CD14-positive monocyte (primary cell): ENCODE measurements around the gene ITPR3. TPM values are rescaled to one million over a fixed set of nuclear protein-coding genes. Genes with fewer than 3 reads are reported as not detected.

Experiments used
- DNase-seq, 3 donors: peaks; one replicate each; pipeline ENCODE4 v3.0.0-alpha.2; 2011 to 2022
- H2AFZ ChIP-seq: 2 replicates; pipeline ENCODE4 v1.6.0; 2012; ENCODE audit warnings: mild to moderate bottlenecking, low read depth, low read length, inconsistent platforms; ENCODE audit not compliant: insufficient read depth, poor library complexity, severe bottlenecking
- H3K27ac ChIP-seq, 2 donors: 1 replicate in 1 of 2; 2 replicates in 1 of 2; pipeline ENCODE4 v1.5.1; 2012 to 2013; ENCODE audit warnings: low read length in 2 of 2, control low read depth in 1 of 2, inconsistent platforms in 1 of 2, low read depth in 1 of 2, mild to moderate bottlenecking in 1 of 2
- H3K27me3 ChIP-seq, 2 donors: one replicate each; pipeline versions ENCODE4 v1.6.0 to v1.6.1; 2011 to 2013; ENCODE audit warnings: low read length in 2 of 2; ENCODE audit not compliant: control insufficient read depth in 2 of 2, insufficient read depth in 2 of 2
- H3K36me3 ChIP-seq, 2 donors: replicated peaks in 1 of 2; 1 replicate in 1 of 2; 2 replicates in 1 of 2; pipeline versions ENCODE4 v1.5.1 to v1.6.1; 2012 to 2013; ENCODE audit warnings: low read length in 2 of 2, control low read depth in 1 of 2, inconsistent platforms in 1 of 2, mild to moderate bottlenecking in 1 of 2; ENCODE audit not compliant: insufficient read depth in 2 of 2, control insufficient read depth in 1 of 2
- H3K4me1 ChIP-seq, 2 donors: 1 replicate in 1 of 2; 2 replicates in 1 of 2; pipeline versions ENCODE4 v1.5.1 to v1.6.1; 2012 to 2013; ENCODE audit warnings: low read length in 2 of 2, control low read depth in 1 of 2, inconsistent platforms in 1 of 2, mild to moderate bottlenecking in 1 of 2, moderate library complexity in 1 of 2; ENCODE audit not compliant: insufficient read depth in 2 of 2, control insufficient read depth in 1 of 2
- H3K4me2 ChIP-seq: replicated peaks from 2 replicates; pipeline ENCODE3; 2012; ENCODE audit warnings: low read length, moderate library complexity, mild to moderate bottlenecking; ENCODE audit not compliant: poor library complexity, severe bottlenecking; ENCODE audit errors: extremely low read depth
- H3K4me3 ChIP-seq, 3 experiments: fragments of 200-600 bp in 1 of 3; sonication (generic) in 1 of 3; replicated peaks in 1 of 3; 1 replicate in 2 of 3; 2 replicates in 1 of 3; pipeline ENCODE4 v1.5.1; 2011 to 2013; ENCODE audit warnings: low read length in 3 of 3, mild to moderate bottlenecking in 3 of 3, control low read depth in 2 of 3, low read depth in 2 of 3, inconsistent platforms in 1 of 3, moderate library complexity in 1 of 3
- H3K79me2 ChIP-seq: 2 replicates; pipeline ENCODE4 v1.6.0; 2012; ENCODE audit warnings: mild to moderate bottlenecking, control low read depth, inconsistent platforms, low read length, moderate library complexity; ENCODE audit not compliant: insufficient read depth
- H3K9ac ChIP-seq: 2 replicates; pipeline ENCODE4 v1.6.0; 2017; ENCODE audit warnings: low read length, mild to moderate bottlenecking; ENCODE audit not compliant: insufficient read depth, poor library complexity, severe bottlenecking
- H3K9me3 ChIP-seq, 2 donors: replicated peaks in 1 of 2; 1 replicate in 1 of 2; 2 replicates in 1 of 2; pipeline versions ENCODE4 v1.5.1 to v1.6.1; 2012 to 2013; ENCODE audit warnings: low read length in 2 of 2, control low read depth in 1 of 2; ENCODE audit not compliant: control insufficient read depth in 1 of 2, insufficient read depth in 1 of 2
- H4K20me1 ChIP-seq: 2 replicates; pipeline ENCODE4 v1.6.0; 2012; ENCODE audit warnings: mild to moderate bottlenecking, low read length, control low read depth, moderate library complexity; ENCODE audit not compliant: insufficient read depth
- H3K27ac Mint-ChIP-seq, 7 donors: one replicate each; pipeline ENCODE4 v1.8.0; 2020; ENCODE audit warnings: mild to moderate bottlenecking in 7 of 7, mixed read lengths in 7 of 7, moderate library complexity in 6 of 7, inconsistent platforms in 2 of 7
- H3K27me3 Mint-ChIP-seq, 3 donors: one replicate each; pipeline ENCODE4 v1.8.0; 2021 to 2022; ENCODE audit warnings: low read depth in 3 of 3, mild to moderate bottlenecking in 3 of 3, mixed read lengths in 3 of 3, moderate library complexity in 3 of 3, inconsistent platforms in 1 of 3
- H3K36me3 Mint-ChIP-seq, 2 donors: one replicate each; pipeline ENCODE4 v1.8.0; 2020; ENCODE audit warnings: mixed read lengths in 2 of 2, inconsistent platforms in 1 of 2, mild to moderate bottlenecking in 1 of 2
- H3K4me1 Mint-ChIP-seq: one replicate; pipeline ENCODE4 v1.8.0; 2020; ENCODE audit warnings: mild to moderate bottlenecking, mixed read lengths
- H3K4me3 Mint-ChIP-seq, 2 donors: one replicate each; pipeline ENCODE4 v1.8.0; 2020; ENCODE audit warnings: mild to moderate bottlenecking in 2 of 2, mixed read lengths in 2 of 2, moderate library complexity in 1 of 2
- H3K9me3 Mint-ChIP-seq, 7 donors: one replicate each; pipeline ENCODE4 v1.8.0; 2020 to 2022; ENCODE audit warnings: mixed read lengths in 7 of 7, mild to moderate bottlenecking in 6 of 7, moderate library complexity in 6 of 7, inconsistent platforms in 2 of 7
- CTCF ChIP-seq: fragments of 200-600 bp; IDR thresholded peaks from one replicate; pipeline ENCODE4 v1.8.0; 2022; ENCODE audit warnings: antibody characterized with exemption, mild to moderate bottlenecking
- WGBS: methylation state at CpG from one replicate; pipeline ENCODE4 v1.1.5; 2013; ENCODE audit warnings: missing lambda C conversion rate; ENCODE audit not compliant: insufficient coverage; 5-methylcytosine and 5-hydroxymethylcytosine counted together
- intact Hi-C, 2 donors: fragments of 100-400 bp; cut with micrococcal nuclease; formaldehyde crosslinking; loops; one replicate each; pipeline versions ENCODE4 v1.15.0 to v1.15.1; 2023
- polyA plus RNA-seq, 3 donors: library from polyadenylated mRNA; depleted of rRNA in 1 of 3; unstranded in 2 of 3; stranded (reverse) in 1 of 3; fragments of 300-500 nt in 2 of 3; fragments of >200 nt in 1 of 3; fragmentation: Illumina TruSeq in 2 of 3; gene quantifications; 1 replicate in 2 of 3; 2 replicates in 1 of 3; pipeline ENCODE4 v1.2.3, GENCODE V29; 2012 to 2021

ITPR3 gene
- polyA plus RNA-seq, 3 donors: 1.8 TPM; not detected in 2

DNA sequence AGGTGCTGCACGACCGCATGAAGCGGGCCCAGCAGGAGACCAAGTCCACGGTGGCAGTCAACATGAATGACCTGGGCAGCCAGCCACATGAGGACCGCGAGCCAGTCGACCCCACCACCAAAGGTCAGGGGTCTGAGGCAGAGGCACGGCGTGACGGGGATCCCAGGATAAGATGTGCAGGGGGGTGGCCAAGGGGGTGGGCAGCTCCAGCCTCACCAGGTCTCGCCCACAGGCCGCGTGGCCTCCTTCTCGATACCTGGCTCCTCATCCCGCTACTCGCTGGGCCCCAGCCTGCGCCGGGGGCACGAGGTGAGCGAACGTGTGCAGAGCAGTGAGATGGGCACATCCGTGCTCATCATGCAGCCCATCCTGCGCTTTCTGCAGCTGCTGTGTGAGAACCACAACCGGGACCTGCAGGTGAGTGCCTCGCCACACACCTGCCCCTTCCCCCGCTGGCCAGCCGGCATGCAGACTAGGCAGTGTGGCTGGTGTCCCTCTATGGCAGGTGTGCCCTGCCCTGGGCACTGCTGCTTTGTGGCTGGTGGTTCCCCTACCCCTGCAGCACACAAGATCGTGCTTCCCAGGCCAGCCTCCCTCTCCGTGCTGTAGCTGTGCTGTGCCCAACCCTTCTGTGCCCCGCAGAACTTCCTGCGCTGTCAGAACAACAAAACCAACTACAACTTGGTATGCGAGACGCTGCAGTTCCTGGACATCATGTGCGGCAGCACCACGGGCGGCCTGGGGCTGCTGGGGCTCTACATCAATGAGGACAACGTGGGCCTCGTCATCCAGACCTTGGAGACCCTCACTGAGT is 64.5 kb downstream of the ITPR3 start:
- no peak overlapping the region for H3K27ac ChIP-seq
- intact Hi-C loops: no loop called here
- no peaks in the 10 kb centered on the region for H3K36me3 ChIP-seq
- H3K4me2 ChIP-seq: no peak overlapping the region
- no peak overlapping the region for H3K4me3 ChIP-seq
- no peaks in the 10 kb centered on the region for H4K20me1 ChIP-seq
- Mint-ChIP-seq H3K27me3 (peaks cover 0 to 2% (median 0%) of the 10 kb centered on the region in 3 donors), H3K27ac (peak overlapping the region in 1 of 7 donors; percentile 45), H3K36me3 (peaks cover 9 to 41% of the 10 kb centered on the region in 2 donors), H3K4me3 (no peak overlapping the region), H3K9me3 (peaks cover 0 to 2% (median 0%) of the 10 kb centered on the region in 7 donors), H3K4me1 (no peaks in the 10 kb centered on the region)
- H3K27me3 ChIP-seq: no peaks in the 10 kb centered on the region
- no peak overlapping the region for H2AFZ ChIP-seq
- H3K4me1 ChIP-seq: no peaks in the 10 kb centered on the region
- no peaks in the 10 kb centered on the region for H3K9me3 ChIP-seq
- no peak overlapping the region for H3K9ac ChIP-seq
- no peaks in the 10 kb centered on the region for H3K79me2 ChIP-seq
- WGBS: 95% methylated on average over 36 of the region's 38 CpGs
- no peak for DNase-seq
- no peak for TF ChIP-seq CTCF

DNA sequence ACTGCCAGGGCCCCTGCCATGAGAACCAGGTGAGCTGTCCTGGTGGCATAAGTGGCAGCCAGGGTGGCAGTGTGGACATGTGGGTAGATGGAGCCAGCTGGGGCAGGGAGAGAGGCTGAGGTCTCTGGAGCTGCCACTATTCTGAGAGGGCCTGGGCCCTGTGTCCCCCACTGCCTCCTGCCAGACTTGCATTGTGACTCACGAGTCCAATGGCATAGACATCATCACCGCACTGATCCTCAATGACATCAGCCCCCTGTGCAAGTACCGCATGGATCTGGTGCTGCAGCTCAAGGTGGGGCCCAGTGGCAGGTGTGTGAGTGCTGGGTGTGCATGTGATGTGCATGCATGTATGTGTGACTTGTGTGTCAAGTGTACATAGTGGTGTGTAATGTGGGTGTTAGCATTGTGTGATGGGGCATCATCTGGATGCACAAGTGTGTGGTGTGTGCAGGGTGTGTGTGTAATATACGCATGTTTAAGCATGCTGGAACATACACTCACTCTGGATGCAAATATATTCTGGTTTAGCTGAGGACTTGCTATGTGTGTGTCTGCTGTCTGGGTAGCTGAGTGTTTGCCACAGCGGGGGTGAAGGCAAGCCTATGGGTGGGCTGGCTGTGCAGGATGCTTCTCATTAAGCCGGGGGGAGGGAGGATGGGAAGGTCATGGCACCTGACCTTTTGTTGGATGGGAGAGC is 65.3 kb downstream of the ITPR3 start:
- Histone ChIP-seq H3K9ac (no peak overlapping the region), H3K27ac (no peak overlapping the region), H3K27me3 (no peaks in the 10 kb centered on the region), H3K4me3 (no peak overlapping the region), H3K4me2 (no peak overlapping the region), H2AFZ (no peak overlapping the region), H3K79me2 (no peaks in the 10 kb centered on the region), H3K9me3 (no peaks in the 10 kb centered on the region), H3K36me3 (no peaks in the 10 kb centered on the region), H4K20me1 (no peaks in the 10 kb centered on the region), H3K4me1 (no peaks in the 10 kb centered on the region)
- DNase-seq: no peak
- H3K4me3 Mint-ChIP-seq: no peak overlapping the region
- H3K4me1 Mint-ChIP-seq: no peaks in the 10 kb centered on the region
- 92% methylated on average over 5 of the region's 6 CpGs for WGBS
- no peak for TF ChIP-seq CTCF
- H3K27me3 Mint-ChIP-seq: peaks cover 0 to 2% (median 0%) of the 10 kb centered on the region in 3 donors
- peaks cover 0 to 2% (median 0%) of the 10 kb centered on the region in 7 donors for H3K9me3 Mint-ChIP-seq
- intact Hi-C loops: no loop called here
- peak overlapping the region in 2 of 7 donors; percentile 68 to 69 for H3K27ac Mint-ChIP-seq
- H3K36me3 Mint-ChIP-seq: peaks cover 14 to 44% of the 10 kb centered on the region in 2 donors
